HG03159 (cell line): ENCODE data around the gene CCSER1.
"Not testable (repeated sequence)": the region's sequence is repeated elsewhere in the genome, so short reads cannot be mapped to it uniquely, and the experiment has no call there.

Experiments used
- ATAC-seq: cut with Tn5 transposase; IDR thresholded peaks from one replicate; pipeline ENCODE4 v1.9.1; 2021; ENCODE audit warnings: mild to moderate bottlenecking, moderate library complexity; ENCODE audit not compliant: unreplicated experiment

Gene CCSER1

DNA sequence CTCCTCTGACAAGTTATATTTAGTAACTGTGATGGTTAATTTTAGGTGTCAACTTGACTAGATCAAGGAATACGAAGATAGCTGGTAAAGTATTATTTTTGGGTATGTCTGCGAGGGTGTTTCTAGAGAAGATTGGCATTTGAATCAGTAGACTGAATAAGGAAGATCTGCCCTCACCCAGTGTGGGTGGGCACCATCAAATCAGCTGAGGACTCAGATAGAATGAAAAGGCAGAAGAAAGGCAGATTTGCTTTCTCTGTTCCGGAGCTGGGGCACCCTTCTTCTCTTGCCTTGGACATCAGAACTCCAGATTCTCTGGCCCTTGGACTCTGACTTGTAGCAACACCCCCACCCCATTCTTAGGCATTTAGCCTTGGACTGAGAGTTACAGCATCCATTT lies 981.6 kb downstream of the CCSER1 start:
- ATAC-seq, result no peak

DNA sequence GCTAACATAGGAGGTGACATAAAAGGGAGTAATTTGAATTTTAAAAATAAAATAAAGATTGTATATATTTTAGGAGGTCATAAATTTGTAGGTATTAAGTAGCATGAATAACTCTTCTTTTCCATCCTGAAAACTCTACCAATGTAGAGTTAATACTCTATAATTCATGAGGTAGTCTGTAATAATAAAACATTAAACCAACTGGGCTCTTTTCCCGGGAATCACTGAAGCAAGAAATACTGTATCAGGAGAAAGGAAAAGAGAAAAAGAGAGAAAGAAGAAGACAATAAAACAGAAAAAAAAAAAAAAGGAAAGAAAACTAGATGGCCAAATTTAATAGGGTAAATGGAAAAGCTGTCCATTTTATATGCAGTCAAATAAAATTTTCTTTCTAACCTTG lies 984.4 kb downstream of the CCSER1 start:
- ATAC-seq, result no peak

- peak; percentile 44 for ATAC-seq
Measured at GRCh38 chr4:91113130-91113706, 986.0 kb downstream of the CCSER1 start.

GRCh38 chr4:91114386-91114785 lies 987.2 kb downstream of the CCSER1 start:
- ATAC-seq, result no peak

DNA sequence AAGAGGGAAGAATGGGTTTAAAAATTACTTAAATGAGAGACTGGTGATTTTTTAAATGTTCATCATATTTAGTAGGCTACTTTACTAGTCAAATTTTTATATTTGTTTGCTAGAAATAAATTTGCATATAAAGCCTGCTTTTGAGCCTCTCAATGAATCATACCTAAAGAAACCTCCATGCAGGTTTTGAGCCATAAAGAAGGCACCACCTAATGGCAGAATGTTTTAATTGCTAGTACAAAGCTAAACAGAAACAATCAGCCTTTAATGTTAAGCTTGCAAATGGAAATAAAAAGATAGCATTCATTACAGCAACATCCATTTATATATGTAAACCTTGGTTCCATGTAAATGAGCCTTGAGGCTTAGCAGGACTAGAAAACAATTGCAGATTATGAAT lies 989.7 kb downstream of the CCSER1 start:
- ATAC-seq, result peak; percentile 60

DNA sequence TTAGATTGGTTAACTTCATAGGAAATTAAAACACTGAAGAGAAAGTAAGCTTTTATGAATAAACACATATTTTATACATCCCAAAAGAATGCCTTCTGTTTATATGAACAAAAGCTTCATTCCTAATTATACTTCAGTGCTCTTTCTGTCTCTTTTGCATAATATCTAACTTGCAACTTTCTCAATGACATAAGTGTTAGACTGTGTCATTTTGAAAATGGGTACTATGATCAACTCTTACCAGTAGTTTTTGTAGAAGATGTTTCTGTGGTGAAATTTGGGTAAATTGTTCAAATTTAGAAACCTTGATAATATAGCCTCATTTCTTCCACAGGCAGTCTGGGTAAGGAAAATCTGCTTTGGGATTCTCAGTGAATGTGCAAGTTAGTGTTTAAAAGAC lies 991.4 kb downstream of the CCSER1 start:
- peak; percentile 69 for ATAC-seq

DNA sequence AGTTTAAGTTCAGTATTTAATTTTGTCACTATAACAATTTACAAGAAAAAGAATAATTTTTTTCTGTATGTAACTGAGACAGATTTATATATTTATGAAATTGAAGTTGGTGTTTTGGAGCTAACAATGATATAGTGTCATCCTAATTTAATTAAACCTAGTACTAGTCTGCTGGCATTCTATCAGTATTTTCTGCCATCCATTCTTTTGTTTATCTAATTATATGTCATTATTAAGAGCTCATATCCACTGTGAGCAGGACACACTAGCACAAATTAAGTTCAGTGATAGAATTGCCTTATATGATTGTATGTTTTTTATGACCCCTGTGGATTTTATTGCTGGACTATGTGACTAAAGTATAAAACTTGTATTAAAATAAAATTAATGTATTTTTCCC lies 996.5 kb downstream of the CCSER1 start:
- ATAC-seq, result no peak

- no peak for ATAC-seq
Measured at GRCh38 chr4:91127192-91127591, 1000.0 kb downstream of the CCSER1 start.

- ATAC-seq, result no peak
Measured at GRCh38 chr4:91127831-91128230, 1000.6 kb downstream of the CCSER1 start.

- ATAC-seq, result no peak
Measured at GRCh38 chr4:91128519-91128918, 1001.3 kb downstream of the CCSER1 start.

DNA sequence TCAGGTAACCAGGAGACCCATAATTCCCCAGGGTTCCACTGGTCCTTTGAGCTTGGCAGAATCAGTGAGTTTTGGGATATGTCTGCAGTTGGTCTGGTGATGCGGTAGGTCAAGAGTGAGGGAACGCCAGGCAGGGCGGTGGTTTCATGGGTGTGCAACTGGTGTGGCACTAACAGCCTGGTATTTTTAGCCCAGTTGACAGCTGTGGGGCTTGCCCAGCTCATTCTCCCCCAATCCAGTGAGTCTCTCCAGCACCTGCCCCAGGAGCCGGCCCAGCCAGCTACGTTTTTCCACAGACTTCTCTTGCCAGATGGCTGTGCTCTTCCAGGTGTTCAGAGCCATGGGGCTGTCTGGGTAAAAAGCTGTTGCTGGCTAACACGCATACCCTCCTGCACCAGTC lies 1019.9 kb downstream of the CCSER1 start:
- ATAC-seq, result no peak

GRCh38 chr4:91154041-91154440 lies 1026.8 kb downstream of the CCSER1 start:
- not testable (repeated sequence) for ATAC-seq

DNA sequence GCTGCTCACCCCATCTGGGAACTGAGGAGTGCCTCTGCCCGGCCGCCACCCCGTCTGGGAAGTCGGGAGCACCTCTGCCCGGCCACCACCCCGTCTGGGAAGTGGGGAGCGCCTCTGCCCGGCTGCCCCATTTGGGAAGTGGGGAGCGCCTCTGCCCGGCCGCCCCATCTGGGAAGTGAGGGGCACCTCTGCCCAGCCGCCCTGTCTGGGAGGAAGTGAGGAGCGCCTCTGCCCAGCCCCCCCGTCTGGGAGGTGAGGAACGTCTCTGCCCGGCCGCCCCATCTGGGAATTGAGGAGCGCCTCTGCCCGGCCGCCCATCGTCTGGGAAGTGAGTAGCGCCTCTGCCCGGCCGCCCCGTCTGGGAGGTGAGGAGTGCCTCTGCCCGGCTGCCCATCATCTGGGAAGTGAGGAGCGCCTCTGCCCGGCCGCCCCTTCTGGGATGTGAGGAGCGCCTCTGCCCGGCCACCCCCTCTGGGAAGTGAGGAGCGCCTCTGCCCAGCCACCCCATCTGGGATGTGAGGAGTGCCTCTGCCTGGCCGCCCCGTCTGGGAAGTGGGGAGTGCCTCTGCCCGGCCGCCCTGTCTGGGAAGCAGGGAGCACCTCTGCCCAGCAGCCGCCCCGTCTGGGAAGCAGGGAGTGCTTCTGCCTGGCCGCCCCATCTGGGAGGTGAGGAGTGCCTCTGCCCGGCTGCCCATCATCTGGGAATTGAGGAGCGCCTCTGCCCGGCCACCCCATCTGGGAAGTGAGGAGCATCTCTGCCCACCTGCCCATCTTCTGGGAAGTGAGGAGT lies 1040.9 kb downstream of the CCSER1 start:
- ATAC-seq, result not testable (repeated sequence)

- no peak for ATAC-seq
Measured at GRCh38 chr4:91170768-91171167, 1043.6 kb downstream of the CCSER1 start.

- no peak for ATAC-seq
Measured at GRCh38 chr4:91171217-91171616, 1044.0 kb downstream of the CCSER1 start.

GRCh38 chr4:91185061-91185460 lies 1057.9 kb downstream of the CCSER1 start:
- not testable (repeated sequence) for ATAC-seq

- peak; percentile 52 for ATAC-seq
Measured at GRCh38 chr4:91198951-91199350, 1071.8 kb downstream of the CCSER1 start.

DNA sequence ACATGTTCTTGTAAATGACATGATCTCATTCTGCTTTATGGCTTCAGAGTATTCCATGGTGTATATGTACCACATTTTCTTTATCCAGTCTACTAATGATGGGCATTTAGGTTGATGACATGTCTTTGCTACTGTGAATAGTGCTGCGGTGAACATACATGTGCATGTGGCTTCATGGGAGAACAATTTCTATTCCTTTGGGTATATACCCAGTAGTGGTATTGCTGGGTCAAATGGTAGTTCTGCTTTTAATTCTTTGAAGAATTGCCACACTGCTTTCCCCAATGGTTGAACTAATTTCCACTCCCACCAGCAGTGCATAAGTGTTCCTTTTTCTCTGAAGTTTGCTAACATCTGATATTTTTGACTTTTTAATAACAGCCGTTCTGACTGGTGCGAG lies 1080.3 kb downstream of the CCSER1 start:
- ATAC-seq, result no peak

GRCh38 chr4:91212211-91212610 lies 1085.0 kb downstream of the CCSER1 start:
- ATAC-seq, result no peak

GRCh38 chr4:91217831-91218403 lies 1090.7 kb downstream of the CCSER1 start:
- not testable (repeated sequence) for ATAC-seq

DNA sequence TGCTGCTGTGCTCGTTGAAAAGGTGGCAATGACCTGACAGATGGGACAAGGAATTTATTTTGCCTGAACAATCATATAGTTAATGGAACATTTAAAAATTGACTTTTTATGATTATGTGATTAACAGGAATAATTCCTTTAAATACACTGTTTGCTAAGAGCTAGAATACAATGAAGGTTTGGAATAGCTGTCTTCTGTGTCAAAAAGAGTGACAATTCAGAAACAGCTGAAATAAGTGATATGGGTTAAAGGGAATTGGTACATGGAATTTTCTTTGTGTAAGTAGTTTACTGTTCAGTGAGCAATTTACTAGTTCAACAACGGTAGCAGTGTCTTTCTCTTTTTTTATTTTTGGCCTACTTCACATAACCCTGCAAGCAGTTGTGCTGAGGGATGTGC lies 1093.1 kb downstream of the CCSER1 start:
- no peak for ATAC-seq

DNA sequence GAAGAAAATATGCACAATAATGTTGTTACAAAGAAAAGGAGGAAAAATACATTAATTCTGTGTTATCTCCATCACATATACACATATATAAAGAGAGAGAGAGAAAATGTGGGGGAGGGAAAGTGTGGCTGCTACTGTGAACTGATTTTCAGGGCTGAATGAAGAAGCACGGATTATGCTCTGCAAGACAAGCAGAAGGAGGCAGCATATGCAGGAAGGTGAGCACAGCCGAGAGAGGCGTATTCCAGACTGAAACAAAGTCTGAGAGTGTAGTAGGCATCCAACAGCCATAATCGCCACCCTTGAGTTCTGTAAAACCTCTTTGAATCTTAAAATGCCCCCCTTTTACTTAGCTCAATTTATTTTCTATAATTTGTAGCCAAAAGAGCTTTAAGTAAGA lies 1094.8 kb downstream of the CCSER1 start:
- ATAC-seq, result no peak
